Ishikawa (cell line): ENCODE data around the gene ALAD.

ENCODE experiments used
- EP300 ChIP-seq: IDR thresholded peaks from 2 replicates; pipeline ENCODE4 v1.6.1; 2012; ENCODE audit warnings: borderline replicate concordance
- FOXM1 ChIP-seq: IDR thresholded peaks from 2 replicates; pipeline ENCODE4 v1.6.1; 2012; ENCODE audit warnings: low read depth, borderline replicate concordance
- MAX ChIP-seq: IDR thresholded peaks from 2 replicates; pipeline ENCODE4 v1.6.1; 2012
- NFIC ChIP-seq: IDR thresholded peaks from 2 replicates; pipeline ENCODE4 v1.6.1; 2012
- YY1 ChIP-seq: IDR thresholded peaks from 2 replicates; pipeline ENCODE4 v1.6.1; 2012; ENCODE audit warnings: low read depth

- TF ChIP-seq MAX = no peak
- TF ChIP-seq EP300 = no peak
- no peak for TF ChIP-seq NFIC
- TF ChIP-seq YY1 = no peak
- TF ChIP-seq FOXM1 = no peak
Measured at GRCh38 chr9:113387560-113388230, 13.4 kb downstream of the ALAD start.
